Body of pancreas (tissue), 4 donors: Measurements from ENCODE around the gene ARL13B.

Experiments used
- CTCF ChIP-seq, 7 experiments: fragments of 450-650 bp in 4 of 7; fragments of 200-600 bp in 3 of 7; sonication (generic) in 3 of 7; IDR thresholded peaks; one replicate each; pipeline ENCODE4 v1.5.1; 2016 to 2019; ENCODE audit warnings: antibody characterized with exemption in 7 of 7
- POLR2A ChIP-seq, 3 donors: fragments of 450-650 bp; IDR thresholded peaks; one replicate each; pipeline ENCODE4 v1.6.1; 2016; ENCODE audit warnings: antibody characterized with exemption in 3 of 3, mild to moderate bottlenecking in 2 of 3

DNA sequence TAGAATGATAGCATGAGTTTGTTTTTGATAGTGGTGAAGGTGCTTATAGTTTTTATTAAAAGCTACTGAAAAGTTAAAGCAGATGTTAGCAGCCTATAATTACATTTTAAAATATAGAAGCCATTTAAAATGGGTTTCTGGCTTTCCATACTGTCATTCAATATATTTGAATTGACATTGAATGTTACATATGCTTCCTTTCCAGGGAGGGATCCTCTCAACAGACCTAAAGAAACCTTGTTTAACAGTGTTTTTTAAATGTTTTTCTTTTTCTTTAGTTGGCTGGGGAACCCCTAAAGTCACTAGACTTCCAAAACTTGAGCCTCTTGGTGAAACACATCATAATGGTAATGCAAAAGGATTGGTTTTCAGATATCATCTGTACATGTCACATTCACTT lies 70.6 kb downstream of the ARL13B start:
- TF ChIP-seq CTCF (IDR thresholded peaks at IDR 0.05), result no peak
- TF ChIP-seq POLR2A (IDR thresholded peaks at IDR 0.05), result no peak
